Skin of body (tissue), 2 donors: ENCODE data around the gene FANCC. TPM values are rescaled to one million over a fixed set of nuclear protein-coding genes. Genes with fewer than 3 reads are reported as not detected.
"Not testable (repeated sequence)": the region's sequence is repeated elsewhere in the genome, so short reads cannot be mapped to it uniquely, and the experiment has no call there.

Experiments
- DNase-seq: peaks from one replicate; lab custom pipeline; 2025; lab: John Stamatoyannopoulos, UW
- total RNA-seq: library from RNA; depleted of rRNA; stranded (reverse); fragments of >200 nt; gene quantifications from one replicate; pipeline ENCODE4 v1.2.3, GENCODE V29; 2014

The FANCC gene
- total RNA-seq, 1 donor from 2014 or later = 16.1 TPM

GRCh38 chr9:95239071-95239470, 78.4 kb downstream of the FANCC start:
- no peak for DNase-seq

GRCh38 chr9:95237336-95237735, 80.2 kb downstream of the FANCC start:
- DNase-seq = no peak

- no peak for DNase-seq
Observed at GRCh38 chr9:95230046-95230445, 87.5 kb downstream of the FANCC start.

GRCh38 chr9:95229230-95229915, 88.1 kb downstream of the FANCC start:
- DNase-seq = no peak

GRCh38 chr9:95226921-95227320, 90.6 kb downstream of the FANCC start:
- DNase-seq = no peak

GRCh38 chr9:95225726-95226106, 91.8 kb downstream of the FANCC start:
- no peak for DNase-seq

GRCh38 chr9:95225076-95225725, 92.3 kb downstream of the FANCC start:
- DNase-seq = peak; percentile 2

- DNase-seq = no peak
Observed at GRCh38 chr9:95224376-95225019, 93.0 kb downstream of the FANCC start.

- DNase-seq = not testable (repeated sequence)
Observed at GRCh38 chr9:95220352-95220751, 97.2 kb downstream of the FANCC start.

- no peak for DNase-seq
Observed at GRCh38 chr9:95218773-95219172, 98.7 kb downstream of the FANCC start.

- no peak for DNase-seq
Observed at GRCh38 chr9:95217936-95218335, 99.6 kb downstream of the FANCC start.

- no peak for DNase-seq
Observed at GRCh38 chr9:95215336-95215898, 102.1 kb downstream of the FANCC start.

GRCh38 chr9:95213117-95213516, 104.4 kb downstream of the FANCC start:
- DNase-seq = no peak

GRCh38 chr9:95211028-95211427, 106.5 kb downstream of the FANCC start:
- no peak for DNase-seq

GRCh38 chr9:95207403-95207802, 110.1 kb downstream of the FANCC start:
- no peak for DNase-seq

- no peak for DNase-seq
Observed at GRCh38 chr9:95206143-95206542, 111.4 kb downstream of the FANCC start.

GRCh38 chr9:95204710-95205109, 112.8 kb downstream of the FANCC start:
- DNase-seq = no peak

GRCh38 chr9:95204310-95204709, 113.2 kb downstream of the FANCC start:
- DNase-seq = no peak

- DNase-seq = not testable (repeated sequence)
Observed at GRCh38 chr9:95203019-95203418, 114.5 kb downstream of the FANCC start.

- DNase-seq = no peak
Observed at GRCh38 chr9:95202076-95202681, 115.3 kb downstream of the FANCC start.

GRCh38 chr9:95201206-95201605, 116.3 kb downstream of the FANCC start:
- DNase-seq = no peak

- DNase-seq = no peak
Observed at GRCh38 chr9:95197692-95198271, 119.7 kb downstream of the FANCC start.
